Measurements from ENCODE around the gene C16orf82. TPM values are rescaled to one million over a fixed set of nuclear protein-coding genes. Genes with fewer than 3 reads are reported as not detected.

C16orf82 gene
- total and polyA plus RNA-seq, 7 experiments from 2014 or later: not detected

DNA sequence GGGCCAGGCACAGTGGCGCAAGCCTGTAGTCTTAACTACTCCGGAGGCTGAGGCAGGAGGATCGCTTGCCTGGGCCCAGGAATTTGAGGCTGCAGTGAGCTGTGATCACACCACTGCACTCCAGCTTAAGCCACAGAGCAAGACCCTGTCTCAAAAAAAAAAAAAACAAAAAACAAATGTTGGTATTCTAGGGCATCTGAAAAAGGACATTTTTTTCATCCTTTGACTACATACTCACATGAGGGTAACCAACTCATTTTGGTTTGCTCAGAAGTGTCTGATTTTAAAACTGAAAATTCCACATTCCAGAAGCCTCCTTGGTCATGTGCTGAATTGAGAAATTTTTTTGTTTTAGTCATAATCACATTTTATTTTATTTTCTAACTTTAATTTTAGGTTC lies 12.7 kb upstream of the C16orf82 start:
- H3K4me3 ChIP-seq (ENCODE audit: low read length): no peak overlapping the region
- H3K4me3 Mint-ChIP-seq: no peak overlapping the region
- no peaks in the 10 kb centered on the region for H3K4me1 ChIP-seq (ENCODE audit: control insufficient read depth in 2 of 2, insufficient read depth in 2 of 2, low read length in 2 of 2)
- H3K9me3 ChIP-seq (ENCODE audit: control insufficient read depth in 2 of 3, low read length in 3 of 3): no peaks in the 10 kb centered on the region
- no peak for ATAC-seq
- H3K27me3 ChIP-seq (ENCODE audit: control insufficient read depth in 2 of 2, insufficient read depth in 2 of 2, low read length in 2 of 2): no peaks in the 10 kb centered on the region
- no peak overlapping the region for H3K27ac ChIP-seq (ENCODE audit: low read depth, low read length)
- H3K36me3 Mint-ChIP-seq: no peaks in the 10 kb centered on the region
- H3K27ac Mint-ChIP-seq: no peak overlapping the region
- intact Hi-C loops (cut with micrococcal nuclease): no loop called here
- DNase-seq: no peak
- H3K27me3 Mint-ChIP-seq: no peaks in the 10 kb centered on the region
- CTCF ChIA-PET: no interaction called here
- no peaks in the 10 kb centered on the region for H3K4me1 Mint-ChIP-seq
- peaks cover 0 to 3% (median 0%) of the 10 kb centered on the region in 11 donors for H3K9me3 Mint-ChIP-seq
- H3K36me3 ChIP-seq (ENCODE audit: control insufficient read depth in 2 of 3, insufficient read depth in 3 of 3, low read length in 3 of 3): no peaks in the 10 kb centered on the region
- POLR2A ChIA-PET: interaction anchor here (0.8 kb wide), 1 partner anchor 9 kb away, joined by 3 read pairs; no protein-coding TSS in a partner anchor

DNA sequence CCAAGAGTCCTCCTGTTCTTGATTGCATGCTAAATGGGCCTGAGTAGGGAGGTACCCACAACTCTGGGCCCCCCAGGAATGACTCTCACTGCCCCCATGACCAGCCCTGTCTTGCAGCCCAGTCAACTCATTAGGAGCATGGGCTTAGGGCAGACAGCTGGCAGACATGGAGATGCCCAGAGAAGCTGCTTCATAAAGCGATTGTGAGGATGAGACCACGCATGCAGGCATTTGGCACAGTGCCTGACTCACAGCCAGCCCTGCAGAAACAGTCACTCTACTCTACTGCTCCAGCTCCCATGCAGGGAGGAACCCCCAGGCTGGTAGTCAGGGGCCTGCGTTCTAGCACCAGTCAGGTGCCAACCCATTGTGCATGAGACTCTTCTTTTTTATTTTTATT lies 8.4 kb upstream of the C16orf82 start:
- ATAC-seq: no peak
- intact Hi-C loops (cut with micrococcal nuclease): no loop called here

DNA sequence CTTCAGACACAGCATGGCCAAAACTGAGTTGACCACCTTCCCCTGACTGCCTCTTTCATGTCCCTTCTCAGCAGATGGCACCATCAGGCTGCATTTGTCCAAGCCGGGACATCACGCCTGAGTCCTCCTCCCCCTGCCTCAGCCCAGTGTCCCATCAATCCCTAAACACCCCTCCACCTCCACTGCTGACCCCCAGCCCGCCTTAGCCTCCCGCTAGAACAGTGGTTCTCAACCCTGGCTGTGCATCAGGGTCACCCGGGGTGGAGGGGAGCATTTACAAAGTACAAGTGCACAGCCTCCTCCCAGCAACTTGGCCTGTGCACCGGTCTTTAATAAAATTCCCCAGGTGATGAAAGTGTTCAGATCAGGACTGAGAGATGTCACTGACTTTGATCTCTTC lies 4.0 kb downstream of the C16orf82 start:
- ATAC-seq (no peak), DNase-seq (no peak)
- Histone ChIP-seq H3K9me3 (ENCODE audit: control insufficient read depth in 2 of 3, low read length in 3 of 3) (peaks cover 0 to 4% (median 0%) of the 10 kb centered on the region in 3 experiments), H3K4me1 (ENCODE audit: control insufficient read depth in 2 of 2, insufficient read depth in 2 of 2, low read length in 2 of 2) (no peaks in the 10 kb centered on the region), H3K27me3 (ENCODE audit: control insufficient read depth in 2 of 2, insufficient read depth in 2 of 2, low read length in 2 of 2) (no peaks in the 10 kb centered on the region), H3K4me3 (ENCODE audit: low read length) (no peak overlapping the region), H3K27ac (ENCODE audit: low read depth, low read length) (no peak overlapping the region), H3K36me3 (ENCODE audit: control insufficient read depth in 2 of 3, insufficient read depth in 3 of 3, low read length in 3 of 3) (no peaks in the 10 kb centered on the region)
- Mint-ChIP-seq H3K27ac (no peak overlapping the region), H3K4me3 (no peak overlapping the region), H3K9me3 (peaks cover 0 to 6% (median 0%) of the 10 kb centered on the region in 11 donors), H3K4me1 (no peaks in the 10 kb centered on the region), H3K36me3 (peaks cover 0 to 3% (median 0%) of the 10 kb centered on the region in 5 donors), H3K27me3 (peaks cover 0 to 6% (median 4%) of the 10 kb centered on the region in 5 donors)
- POLR2A ChIA-PET: no interaction called here
- intact Hi-C loops (cut with micrococcal nuclease): no loop called here
- CTCF ChIA-PET: no interaction called here

More for the DNA sequence above, 8.4 kb upstream of the C16orf82 start:
- H3K4me3 Mint-ChIP-seq: no peak overlapping the region
- no peaks in the 10 kb centered on the region for H3K4me1 Mint-ChIP-seq
- H3K36me3 Mint-ChIP-seq: no peaks in the 10 kb centered on the region
- no peaks in the 10 kb centered on the region for H3K27me3 ChIP-seq (ENCODE audit: control insufficient read depth in 2 of 2, insufficient read depth in 2 of 2, low read length in 2 of 2)
- H3K4me3 ChIP-seq (ENCODE audit: low read length): no peak overlapping the region
- H3K36me3 ChIP-seq (ENCODE audit: control insufficient read depth in 2 of 3, insufficient read depth in 3 of 3, low read length in 3 of 3): no peaks in the 10 kb centered on the region
- peaks cover 0 to 21% (median 12%) of the 10 kb centered on the region in 5 donors for H3K27me3 Mint-ChIP-seq
- H3K27ac Mint-ChIP-seq: no peak overlapping the region
- no peak overlapping the region for H3K27ac ChIP-seq (ENCODE audit: low read depth, low read length)
- no peaks in the 10 kb centered on the region for H3K4me1 ChIP-seq (ENCODE audit: control insufficient read depth in 2 of 2, insufficient read depth in 2 of 2, low read length in 2 of 2)
- DNase-seq: no peak
- ChIA-PET POLR2A (no interaction called here), CTCF (no interaction called here)
- no peaks in the 10 kb centered on the region for H3K9me3 ChIP-seq (ENCODE audit: control insufficient read depth in 2 of 3, low read length in 3 of 3)
- H3K9me3 Mint-ChIP-seq: peaks cover 0 to 3% (median 0%) of the 10 kb centered on the region in 11 donors

DNA sequence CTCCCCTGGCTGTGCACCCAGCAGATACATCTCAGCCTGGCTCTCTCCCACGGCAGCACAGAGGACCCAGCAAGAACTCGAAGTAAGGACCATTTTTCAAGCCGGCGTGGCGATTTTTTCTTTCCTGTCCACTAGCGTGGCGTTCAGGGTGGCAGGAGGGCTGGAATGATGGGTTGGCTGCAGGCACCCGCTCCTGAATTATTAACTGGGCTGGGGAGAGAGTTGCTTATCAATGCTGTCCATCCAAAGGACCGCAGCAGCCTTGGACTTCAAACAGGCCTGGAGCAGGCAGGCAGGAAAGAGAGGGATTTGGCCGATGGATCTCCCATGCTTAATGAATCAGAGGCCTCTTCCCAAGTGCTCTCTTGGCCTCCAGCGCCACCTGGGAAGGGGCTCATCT lies 7.0 kb downstream of the C16orf82 start:
- no peaks in the 10 kb centered on the region for H3K27me3 ChIP-seq (ENCODE audit: control insufficient read depth in 2 of 2, insufficient read depth in 2 of 2, low read length in 2 of 2)
- H3K4me3 ChIP-seq (ENCODE audit: low read length): no peak overlapping the region
- DNase-seq (no peak), ATAC-seq (no peak)
- Mint-ChIP-seq H3K27ac (no peak overlapping the region), H3K4me3 (no peak overlapping the region), H3K4me1 (peaks cover 0 to under 1% (median 0%) of the 10 kb centered on the region in 7 donors), H3K36me3 (peaks cover 0 to 8% (median 6%) of the 10 kb centered on the region in 5 donors), H3K9me3 (peaks cover 0 to 13% (median 7%) of the 10 kb centered on the region in 11 donors), H3K27me3 (peaks cover 0 to 28% (median 19%) of the 10 kb centered on the region in 5 donors)
- H3K36me3 ChIP-seq (ENCODE audit: control insufficient read depth in 2 of 3, insufficient read depth in 3 of 3, low read length in 3 of 3): no peaks in the 10 kb centered on the region
- no peaks in the 10 kb centered on the region for H3K4me1 ChIP-seq (ENCODE audit: control insufficient read depth in 2 of 2, insufficient read depth in 2 of 2, low read length in 2 of 2)
- no peak overlapping the region for H3K27ac ChIP-seq (ENCODE audit: low read depth, low read length)
- ChIA-PET CTCF (no interaction called here), POLR2A (no interaction called here)
- intact Hi-C loops (cut with micrococcal nuclease): no loop called here
- peaks cover 0 to 4% (median 0%) of the 10 kb centered on the region in 3 experiments for H3K9me3 ChIP-seq (ENCODE audit: control insufficient read depth in 2 of 3, low read length in 3 of 3)

DNA sequence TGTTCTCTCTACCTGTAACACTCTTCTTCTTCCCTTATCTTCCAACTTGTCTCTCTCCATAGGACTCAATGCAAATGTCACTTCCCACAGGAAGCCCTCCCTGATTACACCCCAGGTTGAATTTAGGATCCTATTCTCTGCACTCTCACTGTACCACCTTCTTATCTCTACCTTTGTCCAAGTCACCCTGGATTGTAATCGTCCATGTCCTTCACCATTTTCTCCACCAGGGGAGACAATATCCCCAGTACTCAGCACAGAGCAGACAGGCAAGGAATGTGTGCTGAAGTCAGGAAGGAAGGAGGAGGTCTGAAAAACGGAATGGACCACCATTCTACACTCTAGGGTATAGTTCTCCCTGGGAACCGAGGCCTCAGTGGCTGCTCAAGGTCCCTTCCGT lies 14.2 kb downstream of the C16orf82 start:
- Histone ChIP-seq H3K27me3 (ENCODE audit: control insufficient read depth in 2 of 2, insufficient read depth in 2 of 2, low read length in 2 of 2) (peaks cover 0 to 3% of the 10 kb centered on the region in 2 donors), H3K27ac (ENCODE audit: low read depth, low read length) (no peak overlapping the region), H3K36me3 (ENCODE audit: control insufficient read depth in 2 of 3, insufficient read depth in 3 of 3, low read length in 3 of 3) (no peaks in the 10 kb centered on the region), H3K4me3 (ENCODE audit: low read length) (no peak overlapping the region), H3K9me3 (ENCODE audit: control insufficient read depth in 2 of 3, low read length in 3 of 3) (no peaks in the 10 kb centered on the region), H3K4me1 (ENCODE audit: control insufficient read depth in 2 of 2, insufficient read depth in 2 of 2, low read length in 2 of 2) (no peaks in the 10 kb centered on the region)
- peaks cover 0 to 6% (median 5%) of the 10 kb centered on the region in 5 donors for H3K36me3 Mint-ChIP-seq
- H3K4me3 Mint-ChIP-seq: no peak overlapping the region
- peaks cover 0 to 7% (median 6%) of the 10 kb centered on the region in 11 donors for H3K9me3 Mint-ChIP-seq
- ATAC-seq (no peak), DNase-seq (peak in 2 of 9 donors; percentile 4)
- H3K4me1 Mint-ChIP-seq: peaks cover 0 to 6% (median 0%) of the 10 kb centered on the region in 7 donors
- intact Hi-C loops (cut with micrococcal nuclease): no loop called here
- H3K27me3 Mint-ChIP-seq: peaks cover 7 to 66% (median 35%) of the 10 kb centered on the region in 5 donors
- H3K27ac Mint-ChIP-seq: no peak overlapping the region
- POLR2A ChIA-PET: no interaction called here
- CTCF ChIA-PET: no interaction called here

DNA sequence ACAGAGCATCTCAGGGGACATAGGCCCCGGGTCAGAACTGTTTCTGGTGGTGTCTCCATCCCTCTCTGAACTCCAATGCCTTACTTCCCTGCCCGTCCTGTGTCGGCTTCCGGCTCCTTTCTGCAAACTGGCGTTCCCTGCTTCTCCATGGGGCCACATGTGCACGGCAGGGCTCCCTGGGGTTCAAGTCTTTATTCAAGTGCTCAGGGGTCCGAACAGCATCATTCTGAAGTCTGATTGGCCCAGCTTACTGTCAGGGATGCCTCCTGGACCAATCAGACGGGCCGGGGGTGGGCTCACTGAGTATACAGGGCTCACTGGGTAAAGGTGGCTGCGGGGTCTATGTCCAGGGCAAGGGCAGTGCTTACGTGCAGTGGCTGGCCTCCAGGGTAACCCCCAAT lies 17.1 kb downstream of the C16orf82 start:
- H3K27ac ChIP-seq (ENCODE audit: low read depth, low read length): no peak overlapping the region
- no peaks in the 10 kb centered on the region for H3K36me3 ChIP-seq (ENCODE audit: control insufficient read depth in 2 of 3, insufficient read depth in 3 of 3, low read length in 3 of 3)
- peaks cover 0 to 5% (median 0%) of the 10 kb centered on the region in 5 donors for H3K36me3 Mint-ChIP-seq
- no peak overlapping the region for H3K4me3 Mint-ChIP-seq
- DNase-seq: no peak
- intact Hi-C loops (cut with micrococcal nuclease): no loop called here
- H3K4me1 Mint-ChIP-seq: peaks cover 0 to 5% (median 0%) of the 10 kb centered on the region in 7 donors
- H3K27me3 Mint-ChIP-seq: peaks cover 7 to 55% (median 28%) of the 10 kb centered on the region in 5 donors
- ChIA-PET POLR2A (no interaction called here), CTCF (no interaction called here)
- no peaks in the 10 kb centered on the region for H3K9me3 ChIP-seq (ENCODE audit: control insufficient read depth in 2 of 3, low read length in 3 of 3)
- H3K27me3 ChIP-seq (ENCODE audit: control insufficient read depth in 2 of 2, insufficient read depth in 2 of 2, low read length in 2 of 2): peaks cover 0 to 3% of the 10 kb centered on the region in 2 donors
- no peak overlapping the region for H3K27ac Mint-ChIP-seq
- peaks cover 0 to 3% (median 0%) of the 10 kb centered on the region in 11 donors for H3K9me3 Mint-ChIP-seq
- no peak for ATAC-seq
- H3K4me1 ChIP-seq (ENCODE audit: control insufficient read depth in 2 of 2, insufficient read depth in 2 of 2, low read length in 2 of 2): no peaks in the 10 kb centered on the region
- no peak overlapping the region for H3K4me3 ChIP-seq (ENCODE audit: low read length)

DNA sequence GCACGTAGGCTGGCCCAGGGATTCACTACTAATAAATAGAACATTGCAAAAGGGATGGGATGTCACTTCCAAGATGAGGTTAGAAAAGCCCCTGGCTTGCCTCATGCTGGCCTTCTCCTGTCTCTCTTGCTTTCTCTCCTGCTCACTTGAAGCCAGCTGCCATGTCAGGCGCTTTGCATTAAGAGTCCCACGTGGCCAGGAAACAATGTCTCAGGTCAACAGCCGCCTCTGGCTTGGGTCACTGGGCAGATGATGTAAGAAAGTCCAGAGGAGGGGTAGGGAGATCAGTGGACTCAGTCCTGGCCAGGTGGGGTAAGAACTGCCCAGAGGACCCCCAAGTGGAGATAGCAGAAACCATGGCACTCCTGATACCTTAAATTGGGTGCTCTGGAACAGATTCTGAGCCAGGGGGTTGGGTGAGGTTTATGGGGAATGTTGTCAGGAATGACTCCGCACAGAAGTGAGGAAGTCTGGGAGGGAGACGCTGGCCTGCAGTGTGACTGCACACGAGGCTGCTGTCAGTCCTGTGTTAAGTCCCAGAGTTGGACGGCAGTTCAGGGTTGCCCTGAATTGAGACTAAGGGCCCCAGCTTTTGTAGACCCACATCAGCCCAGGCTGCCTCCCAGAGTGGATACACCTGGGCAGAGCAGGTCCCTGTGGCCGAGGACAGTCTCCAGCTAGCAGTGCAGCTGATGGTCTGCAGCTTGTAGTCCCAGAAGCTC lies 17.7 kb downstream of the C16orf82 start:
- intact Hi-C loops (cut with micrococcal nuclease): no loop called here
- no peaks in the 10 kb centered on the region for H3K36me3 ChIP-seq (ENCODE audit: control insufficient read depth in 2 of 3, insufficient read depth in 3 of 3, low read length in 3 of 3)
- H3K27me3 ChIP-seq (ENCODE audit: control insufficient read depth in 2 of 2, insufficient read depth in 2 of 2, low read length in 2 of 2): peaks cover 0 to 3% of the 10 kb centered on the region in 2 donors
- ChIA-PET POLR2A (no interaction called here), CTCF (no interaction called here)
- no peaks in the 10 kb centered on the region for H3K9me3 ChIP-seq (ENCODE audit: control insufficient read depth in 2 of 3, low read length in 3 of 3)
- peaks cover 0 to 5% (median 0%) of the 10 kb centered on the region in 5 donors for H3K36me3 Mint-ChIP-seq
- peaks cover 0 to 5% (median 0%) of the 10 kb centered on the region in 7 donors for H3K4me1 Mint-ChIP-seq
- H3K27ac Mint-ChIP-seq: no peak overlapping the region
- H3K9me3 Mint-ChIP-seq: peaks cover 0 to 3% (median 0%) of the 10 kb centered on the region in 11 donors
- DNase-seq (no peak), ATAC-seq (no peak)
- no peak overlapping the region for H3K4me3 ChIP-seq (ENCODE audit: low read length)
- no peaks in the 10 kb centered on the region for H3K4me1 ChIP-seq (ENCODE audit: control insufficient read depth in 2 of 2, insufficient read depth in 2 of 2, low read length in 2 of 2)
- H3K27ac ChIP-seq (ENCODE audit: low read depth, low read length): no peak overlapping the region
- no peak overlapping the region for H3K4me3 Mint-ChIP-seq
- H3K27me3 Mint-ChIP-seq: peaks cover 12 to 49% (median 33%) of the 10 kb centered on the region in 5 donors

Data from naive thymus-derived CD4-positive, alpha-beta T cell (primary cell).